Gastrocnemius medialis (tissue), 4 donors: ENCODE data around the gene LRMDA. TPM values are rescaled to one million over a fixed set of nuclear protein-coding genes. Genes with fewer than 3 reads are reported as not detected.

Source experiments
- ATAC-seq, 2 donors: fragments of 150-250 bp; one replicate each; pipeline ENCODE4 v1.9.1; 2016
- DNase-seq, 2 donors: peaks; one replicate each; pipeline ENCODE4 v3.0.0-alpha.2; 2019
- H3K27ac ChIP-seq, 4 donors: fragments of 200-600 bp; sonication (generic); 1 replicate in 1 of 4; 2 replicates in 3 of 4; pipeline ENCODE4 v1.5.1; 2016 to 2018; ENCODE audit warnings: mild to moderate bottlenecking in 2 of 4, moderate library complexity in 1 of 4
- H3K27me3 ChIP-seq, 3 donors: fragments of 200-600 bp; sonication (generic) in 2 of 3; 1 replicate in 1 of 3; 2 replicates in 2 of 3; pipeline versions ENCODE4 v1.5.1 to v1.6.0; 2016 to 2019; ENCODE audit warnings: mild to moderate bottlenecking in 1 of 3, moderate library complexity in 1 of 3
- H3K36me3 ChIP-seq, 2 donors: fragments of 200-600 bp; sonication (generic) in 1 of 2; one replicate each; pipeline ENCODE4 v1.5.1; 2017 to 2018
- H3K4me1 ChIP-seq, 2 donors: fragments of 200-600 bp; sonication (generic) in 1 of 2; one replicate each; pipeline ENCODE4 v1.5.1; 2016 to 2017; ENCODE audit warnings: mild to moderate bottlenecking in 2 of 2
- H3K4me3 ChIP-seq, 4 donors: fragments of 200-600 bp; sonication (generic) in 3 of 4; 1 replicate in 1 of 4; 2 replicates in 3 of 4; pipeline ENCODE4 v1.5.1; 2016 to 2019; ENCODE audit warnings: mild to moderate bottlenecking in 2 of 4
- H3K9me3 ChIP-seq, 3 donors: fragments of 200-600 bp; sonication (generic) in 2 of 3; 1 replicate in 1 of 3; 2 replicates in 2 of 3; pipeline ENCODE4 v1.5.1; 2016 to 2019
- CTCF ChIP-seq, 5 experiments: fragments of 450-650 bp in 3 of 5; fragments of 200-600 bp in 2 of 5; sonication (generic) in 2 of 5; IDR thresholded peaks in 4 of 5; conservative IDR thresholded peaks in 1 of 5; 1 replicate in 4 of 5; 2 replicates in 1 of 5; pipeline ENCODE4 v1.5.1; 2016 to 2019; ENCODE audit warnings: antibody characterized with exemption in 5 of 5, mild to moderate bottlenecking in 3 of 5, moderate library complexity in 3 of 5
- POLR2A ChIP-seq, 2 donors: fragments of 450-650 bp; IDR thresholded peaks; one replicate each; pipeline ENCODE4 v1.6.1; 2017; ENCODE audit warnings: antibody characterized with exemption in 2 of 2, mild to moderate bottlenecking in 2 of 2, moderate library complexity in 2 of 2
- in situ Hi-C, 4 donors: fragments of 200-750 bp; cut with MboI; loops; one replicate each; pipeline versions ENCODE4 v1.15.0 to v1.8.0; 2017; ENCODE audit warnings: low sequenced_read_pairs in 4 of 4
- intact Hi-C: fragments of 100-400 bp; cut with DNase I; formaldehyde crosslinking; loops from one replicate; pipeline ENCODE4 v1.15.1; 2023; ENCODE audit warnings: low total_unique reads
- total RNA-seq, 4 donors: library from RNA; depleted of rRNA; stranded (reverse); fragments of >200 nt; gene quantifications; one replicate each; pipeline versions ENCODE4 v1.1.0 to v1.2.3, GENCODE V29; 2016

LRMDA gene
- total RNA-seq, 4 donors from 2014 or later: 0.80 to 4.5 (median 1.4) TPM

DNA sequence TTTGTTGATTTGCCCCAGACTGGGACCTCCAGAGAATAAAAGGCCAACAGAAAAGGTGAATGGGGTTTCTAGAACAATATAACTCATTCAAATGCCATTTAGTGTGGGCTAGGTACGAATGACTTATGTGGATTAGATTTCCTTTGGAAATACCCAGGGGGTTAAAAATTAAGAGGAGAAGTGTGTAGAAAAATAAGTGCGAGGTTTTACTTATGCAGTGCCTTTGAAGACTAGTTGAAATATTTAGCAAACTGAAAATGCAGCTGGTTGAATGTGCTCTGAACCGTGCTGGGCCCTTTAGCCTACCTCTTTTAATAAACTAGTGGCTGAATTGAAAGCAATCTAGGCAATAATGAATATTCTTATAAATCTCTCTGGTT, 180.6 kb downstream of the LRMDA start:
- H3K4me1 ChIP-seq: peaks cover 5 to 16% of the 10 kb centered on the region in 2 donors
- ATAC-seq (no peak), DNase-seq (no peak)
- no peak overlapping the region for H3K27ac ChIP-seq
- in situ Hi-C loops (no loop called here), intact Hi-C loops (no loop called here)
- H3K9me3 ChIP-seq: no peaks in the 10 kb centered on the region
- no peak overlapping the region for H3K4me3 ChIP-seq
- H3K27me3 ChIP-seq: no peaks in the 10 kb centered on the region
- no peaks in the 10 kb centered on the region for H3K36me3 ChIP-seq
- TF ChIP-seq POLR2A (IDR thresholded peaks at IDR 0.05): no peak
- no peak for TF ChIP-seq CTCF (IDR thresholded peaks at IDR 0.05 in 4 of 5, conservative IDR thresholded peaks at IDR 0.05 in 1 of 5)

- intact Hi-C loops: no loop called here
- Histone ChIP-seq H3K4me3 (no peak overlapping the region), H3K4me1 (peaks cover 5 to 16% of the 10 kb centered on the region in 2 donors), H3K36me3 (no peaks in the 10 kb centered on the region), H3K27ac (no peak overlapping the region), H3K9me3 (no peaks in the 10 kb centered on the region), H3K27me3 (no peaks in the 10 kb centered on the region)
- ATAC-seq: no peak
- TF ChIP-seq CTCF (IDR thresholded peaks at IDR 0.05 in 4 of 5, conservative IDR thresholded peaks at IDR 0.05 in 1 of 5): no peak
- in situ Hi-C loops: no loop called here
- DNase-seq: no peak
Observed at GRCh38 chr10:75612904-75613684, 181.7 kb downstream of the LRMDA start.

GRCh38 chr10:75613685-75614504, 182.5 kb downstream of the LRMDA start:
- no peak for TF ChIP-seq CTCF (IDR thresholded peaks at IDR 0.05 in 4 of 5, conservative IDR thresholded peaks at IDR 0.05 in 1 of 5)
- no peak for TF ChIP-seq POLR2A (IDR thresholded peaks at IDR 0.05)
- ATAC-seq (no peak), DNase-seq (no peak)
- Histone ChIP-seq H3K4me1 (peaks cover 5 to 16% of the 10 kb centered on the region in 2 donors), H3K27me3 (no peaks in the 10 kb centered on the region), H3K36me3 (no peaks in the 10 kb centered on the region), H3K27ac (no peak overlapping the region), H3K4me3 (no peak overlapping the region), H3K9me3 (no peaks in the 10 kb centered on the region)
- intact Hi-C loops: no loop called here
- in situ Hi-C loops: no loop called here

- Histone ChIP-seq H3K36me3 (no peaks in the 10 kb centered on the region), H3K27ac (no peak overlapping the region), H3K27me3 (no peaks in the 10 kb centered on the region), H3K9me3 (no peaks in the 10 kb centered on the region), H3K4me3 (no peak overlapping the region), H3K4me1 (peaks cover 5 to 16% of the 10 kb centered on the region in 2 donors)
- in situ Hi-C loops: no loop called here
- TF ChIP-seq CTCF (IDR thresholded peaks at IDR 0.05 in 4 of 5, conservative IDR thresholded peaks at IDR 0.05 in 1 of 5) (no peak), POLR2A (IDR thresholded peaks at IDR 0.05) (no peak)
- DNase-seq (no peak), ATAC-seq (no peak)
- intact Hi-C loops: no loop called here
Observed at GRCh38 chr10:75616076-75616475, 184.7 kb downstream of the LRMDA start.
